Stimulated activated CD4-positive, alpha-beta T cell treated with anti-CD3 and anti-CD28 coated beads, TNF-alpha, amount 100 ng/mL, for 1 hour (primary cell): ENCODE measurements around the gene ADIPOR2.
"Not testable (repeated sequence)": the region's sequence is repeated elsewhere in the genome, so short reads cannot be mapped to it uniquely, and the experiment has no call there.

ENCODE experiments used
- DNase-seq, 3 donors: peaks; one replicate each; pipeline ENCODE4 v3.0.0-alpha.2; 2020; ENCODE audit warnings: low read depth in 3 of 3, low spot score in 1 of 3

ADIPOR2 gene

DNA sequence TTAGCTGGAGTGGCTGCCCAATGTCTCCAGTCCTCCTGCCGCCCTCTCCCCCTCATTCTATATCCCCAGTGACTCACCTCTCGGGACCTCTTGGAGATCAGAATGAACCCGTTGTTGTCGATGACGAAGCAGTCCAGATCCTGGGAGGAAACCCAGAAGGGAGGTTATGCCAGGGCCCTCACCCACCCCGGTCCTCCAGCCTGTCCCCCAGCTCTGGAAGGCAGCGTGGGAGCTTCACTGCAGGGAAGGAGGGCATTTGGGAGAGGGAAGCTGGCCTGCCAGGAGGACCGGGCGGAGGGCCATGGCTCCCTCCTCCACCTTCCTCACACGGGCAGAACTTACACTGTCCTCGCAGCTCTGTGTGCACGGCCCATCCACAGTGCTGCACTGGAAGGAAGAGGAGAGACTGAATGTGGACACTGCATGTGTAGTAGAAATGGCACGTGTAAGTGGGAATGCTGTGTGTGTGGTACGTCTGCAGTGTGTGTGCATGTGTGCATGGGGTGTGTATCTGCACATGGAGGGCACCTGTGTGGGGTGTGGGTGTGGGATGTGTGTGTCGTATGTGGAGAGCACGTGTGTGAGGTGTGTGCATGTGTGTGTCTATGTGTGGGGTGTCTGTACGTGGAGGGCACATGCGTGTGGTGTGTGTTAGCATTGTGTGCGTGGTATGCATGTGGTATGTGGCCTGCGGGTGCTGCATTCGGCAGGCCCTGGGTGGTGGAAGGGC is 119.5 kb downstream of the ADIPOR2 start:
- DNase-seq: no peak

DNA sequence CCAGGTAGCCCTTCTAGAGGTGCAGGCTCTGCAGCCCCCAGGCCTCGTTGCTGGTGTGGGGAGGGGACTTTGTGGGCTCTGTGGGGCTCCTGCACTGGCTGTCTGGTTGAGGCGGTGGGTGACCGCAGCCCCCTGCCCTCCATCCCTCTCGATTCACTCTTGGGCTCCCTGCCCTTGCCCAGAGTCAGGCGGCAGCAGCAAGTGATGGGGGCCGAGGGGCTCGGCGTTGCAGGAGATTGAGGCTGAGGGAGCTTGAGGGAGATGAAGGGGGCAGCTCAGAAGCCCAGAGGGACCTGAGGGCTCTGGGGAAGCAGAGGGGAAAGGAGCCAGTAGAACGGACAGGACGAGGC is 120.0 kb downstream of the ADIPOR2 start:
- DNase-seq: no peak

DNA sequence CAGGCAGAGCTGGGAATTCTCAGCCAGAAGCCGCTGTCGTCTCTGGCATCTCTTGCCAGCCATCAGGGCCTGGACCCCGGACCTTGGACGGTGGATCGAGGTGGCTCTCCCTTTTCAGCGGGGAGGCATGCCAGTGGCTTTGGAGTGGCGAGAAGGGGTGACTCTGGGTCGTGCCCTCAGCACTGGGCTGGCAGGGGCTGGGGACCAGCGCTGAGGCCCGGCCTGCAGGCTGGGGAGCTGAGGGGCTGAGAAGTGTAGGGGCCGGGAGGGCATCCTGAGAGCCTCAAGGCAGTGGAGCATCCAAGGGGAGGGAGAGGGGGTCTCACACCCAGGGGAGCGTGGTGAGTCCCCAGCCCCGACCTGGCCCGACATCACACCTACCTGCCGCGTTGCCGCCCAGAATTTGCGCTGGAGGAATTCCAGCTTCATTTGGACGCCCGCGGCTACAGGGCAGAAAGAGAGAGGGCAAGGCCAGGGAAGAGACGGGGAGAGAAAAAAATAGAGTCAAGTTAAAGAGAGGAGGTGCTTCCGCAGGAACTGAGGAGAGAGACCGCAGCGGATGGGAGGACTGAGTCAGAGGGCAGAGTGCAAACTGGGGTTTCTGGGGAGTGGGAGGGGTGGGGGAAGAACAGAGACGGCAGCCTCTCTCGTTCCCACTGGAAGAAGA is 120.5 kb downstream of the ADIPOR2 start:
- peak in 1 of 3 donors; percentile 15 for DNase-seq

DNA sequence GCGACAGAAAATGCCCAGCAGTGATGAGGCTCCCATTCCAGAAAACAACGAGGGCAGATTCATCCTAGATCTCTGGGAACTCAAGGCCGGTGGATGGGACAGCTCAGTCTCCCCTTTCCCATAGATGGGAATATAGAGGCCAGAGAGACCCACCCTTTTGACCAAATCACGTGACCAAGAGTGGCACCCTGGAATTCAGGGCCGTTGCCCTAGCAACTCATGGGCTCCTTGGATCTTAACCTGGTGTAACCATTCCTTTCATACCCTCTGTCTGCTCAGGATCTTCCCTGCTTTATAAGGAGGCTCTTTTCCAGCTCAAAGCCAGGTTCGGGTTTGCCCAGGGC is 121.0 kb downstream of the ADIPOR2 start:
- no peak for DNase-seq

DNA sequence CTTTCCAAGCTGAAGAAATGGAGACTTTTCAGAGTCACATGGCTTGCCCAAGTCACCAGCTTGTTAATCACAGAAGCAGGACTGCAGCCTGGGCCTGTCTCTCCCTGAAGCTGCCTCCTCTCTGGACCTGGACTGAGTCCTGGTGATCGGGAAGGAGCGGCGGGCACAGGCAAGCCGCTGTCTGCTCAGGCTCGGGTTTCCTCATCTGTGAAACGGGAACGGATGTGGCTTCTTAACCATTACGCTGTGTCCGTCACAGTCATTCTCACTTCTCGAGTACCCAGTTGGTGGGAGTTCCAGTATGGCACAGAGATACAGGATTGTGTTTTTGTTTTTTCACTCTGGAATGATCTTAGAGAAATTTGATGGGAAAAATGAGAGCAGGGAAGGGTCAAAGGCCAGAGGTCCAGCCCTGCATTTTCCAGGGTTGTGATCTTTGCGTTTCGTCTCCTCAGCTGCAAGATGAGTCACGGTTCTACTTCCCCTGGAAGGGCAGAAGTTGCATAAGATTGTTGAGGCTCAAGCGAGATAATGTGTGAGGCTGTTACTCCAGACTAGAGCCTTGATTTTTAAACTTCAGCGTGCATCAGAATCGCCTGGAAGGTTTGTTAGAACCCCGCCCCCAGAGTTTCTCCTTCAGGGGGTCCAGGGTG is 121.9 kb downstream of the ADIPOR2 start:
- DNase-seq: no peak

DNA sequence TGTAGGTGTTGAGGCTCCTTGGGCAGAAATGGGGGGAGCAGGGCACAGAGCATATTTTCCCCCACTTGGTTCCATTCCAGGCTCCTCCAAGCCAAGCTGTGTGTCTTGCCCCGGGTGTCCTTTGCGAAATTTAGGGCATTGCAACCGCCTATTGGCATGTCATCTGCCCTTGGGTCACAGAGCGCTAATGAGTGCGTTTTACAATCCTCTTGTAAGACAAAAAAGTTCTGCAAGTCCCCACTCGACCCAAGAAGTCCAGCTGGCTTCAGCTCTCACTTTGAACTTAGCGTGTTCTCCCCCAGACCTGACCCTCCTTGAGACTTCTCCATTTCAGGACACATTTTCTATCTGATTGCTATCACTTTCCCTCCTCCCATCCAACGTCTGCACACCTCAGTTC is 123.4 kb downstream of the ADIPOR2 start:
- DNase-seq: no peak

DNA sequence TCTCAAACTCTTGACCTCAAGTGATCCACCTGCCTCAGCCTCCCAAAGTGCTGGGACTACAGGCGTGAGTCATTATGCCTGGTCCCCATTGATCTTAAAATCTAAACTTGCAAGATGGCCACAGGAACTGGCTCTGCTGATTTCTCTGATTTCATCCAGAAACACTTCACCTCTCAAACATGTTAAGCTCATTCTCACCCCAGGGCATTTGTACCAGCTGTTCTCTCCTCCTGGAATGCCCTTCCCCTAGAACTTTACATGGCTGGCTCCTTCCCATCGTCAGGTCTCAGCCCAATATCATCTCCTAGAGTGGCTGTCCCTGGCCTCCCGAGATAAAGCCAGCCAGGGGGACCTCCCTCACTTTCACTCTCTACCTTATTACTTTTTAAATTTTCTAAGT is 124.2 kb downstream of the ADIPOR2 start:
- no peak for DNase-seq

DNA sequence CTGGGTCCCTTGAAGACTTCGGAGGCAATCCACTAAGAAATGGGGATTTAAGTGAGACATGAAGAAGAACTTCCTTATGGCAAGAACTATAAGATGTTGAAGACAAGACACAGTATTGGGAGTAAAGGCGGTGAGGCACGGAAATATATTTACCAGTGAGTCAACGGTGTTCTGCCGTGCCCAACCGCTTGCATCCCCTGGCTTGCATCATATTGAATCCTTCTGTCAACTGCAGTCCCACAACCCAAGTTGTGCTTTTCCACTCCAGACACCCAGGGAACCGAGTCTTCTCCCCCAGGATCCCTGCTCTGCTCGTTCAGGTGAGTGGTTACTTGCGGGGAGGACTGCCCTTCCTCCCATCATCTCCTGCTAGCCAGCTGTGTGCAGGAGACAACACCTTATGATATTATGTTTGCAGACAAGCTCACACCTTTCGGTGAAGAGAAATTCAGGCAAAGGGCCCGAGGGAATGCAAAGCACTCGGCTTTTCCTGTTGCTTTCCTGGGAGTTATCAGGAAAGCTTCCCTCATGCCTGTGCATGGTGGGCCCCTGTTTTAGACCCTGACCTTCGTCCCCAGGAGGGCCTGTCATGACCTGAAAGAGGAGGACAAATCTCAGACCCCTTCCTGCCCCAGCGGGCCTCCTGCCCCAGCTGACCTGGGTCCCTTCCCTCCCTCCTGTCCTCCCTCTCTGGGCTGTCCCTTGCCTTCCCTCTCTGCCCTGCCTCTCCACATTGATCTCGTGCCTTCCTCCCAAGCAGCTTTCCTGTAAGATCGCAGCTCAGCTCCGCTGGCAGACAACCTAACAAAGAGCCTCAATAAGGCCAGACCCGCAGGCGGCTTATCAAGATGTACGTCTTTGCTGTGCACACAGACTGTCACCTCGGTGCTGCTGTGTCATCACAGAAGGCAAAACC is 125.2 kb downstream of the ADIPOR2 start:
- DNase-seq: no peak

DNA sequence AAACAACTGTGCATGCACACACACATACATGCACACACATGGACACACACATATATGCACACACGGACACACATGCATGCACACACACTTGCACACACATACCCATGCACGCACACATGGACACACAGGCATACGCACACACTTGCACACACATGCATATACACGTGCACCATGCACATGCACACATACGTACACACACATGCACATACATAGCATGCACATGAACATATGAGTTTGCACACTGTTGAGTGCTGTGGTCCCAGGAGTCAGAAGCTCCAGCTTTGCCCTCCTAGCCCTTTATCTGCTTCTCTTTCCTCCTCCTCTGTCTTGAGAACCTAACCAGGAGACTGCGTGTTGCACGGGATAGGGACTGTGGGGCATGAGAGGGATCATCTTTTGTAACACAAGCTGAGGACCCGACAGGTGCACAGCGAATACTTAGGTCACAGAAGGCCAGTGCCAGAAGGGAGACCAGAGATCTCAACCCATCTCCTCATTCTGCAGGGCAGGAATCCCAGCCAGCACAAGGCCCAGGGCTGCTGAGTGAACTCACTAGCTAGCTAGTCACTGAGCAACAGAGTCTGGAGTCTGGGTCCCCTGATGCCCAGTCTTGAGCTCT is 126.0 kb downstream of the ADIPOR2 start:
- DNase-seq: no peak

DNA sequence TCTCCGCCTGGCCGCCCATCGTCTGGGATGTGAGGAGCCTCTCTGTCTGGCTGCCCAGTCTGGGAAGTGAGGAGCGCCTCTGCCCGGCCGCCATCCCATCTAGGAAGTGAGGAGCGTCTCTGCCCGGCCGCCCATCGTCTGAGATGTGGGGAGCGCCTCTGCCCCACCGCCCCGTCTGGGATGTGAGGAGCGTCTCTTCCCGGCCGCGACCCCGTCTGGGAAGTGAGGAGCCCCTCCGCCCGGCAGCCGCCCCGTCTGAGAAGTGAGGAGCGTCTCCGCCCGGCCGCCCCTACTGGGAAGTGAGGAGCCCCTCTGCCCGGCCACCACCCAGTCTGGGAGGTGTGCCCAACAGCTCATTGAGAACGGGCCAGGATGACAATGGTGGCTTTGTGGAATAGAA is 127.1 kb downstream of the ADIPOR2 start:
- DNase-seq: not testable (repeated sequence)

DNA sequence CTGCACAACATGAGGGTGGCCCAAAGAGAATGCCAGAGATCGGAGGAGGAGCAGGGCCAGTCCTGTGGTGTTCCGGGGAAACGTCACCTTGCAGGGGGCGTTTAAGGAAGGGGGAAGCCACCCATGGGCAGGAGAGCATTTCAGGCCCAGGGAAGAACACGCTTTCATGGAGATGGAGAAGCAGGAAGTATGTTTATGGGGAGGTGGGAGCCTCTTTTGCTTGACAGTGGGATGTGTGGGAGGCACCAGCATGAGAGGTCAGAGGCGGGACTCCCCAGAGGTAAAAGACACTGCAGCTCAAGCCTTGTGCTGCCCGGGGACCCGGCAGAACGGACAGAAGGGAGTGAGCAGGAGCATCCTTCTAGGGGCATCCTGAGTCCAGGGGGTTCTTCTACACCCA is 128.2 kb downstream of the ADIPOR2 start:
- no peak for DNase-seq

DNA sequence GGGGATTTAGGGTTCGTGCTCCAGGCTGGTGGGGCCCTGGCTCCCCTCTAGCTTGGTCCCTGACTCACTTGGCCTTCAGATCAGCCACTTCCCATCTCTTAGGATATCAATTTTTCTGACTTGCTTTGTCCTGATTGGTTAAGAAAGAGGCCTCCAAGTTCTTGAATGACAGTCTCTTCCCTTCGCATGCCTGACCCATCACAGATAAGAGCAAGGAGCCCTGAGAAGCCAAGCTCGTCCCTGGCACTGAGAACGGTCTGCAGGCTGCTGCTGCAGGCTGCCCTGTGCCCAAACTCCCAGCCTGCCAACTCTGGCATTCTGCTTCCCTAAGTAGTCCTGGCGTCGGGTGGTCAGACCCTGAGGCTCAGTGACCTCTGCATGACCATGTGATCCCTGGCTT is 128.7 kb downstream of the ADIPOR2 start:
- no peak for DNase-seq

DNA sequence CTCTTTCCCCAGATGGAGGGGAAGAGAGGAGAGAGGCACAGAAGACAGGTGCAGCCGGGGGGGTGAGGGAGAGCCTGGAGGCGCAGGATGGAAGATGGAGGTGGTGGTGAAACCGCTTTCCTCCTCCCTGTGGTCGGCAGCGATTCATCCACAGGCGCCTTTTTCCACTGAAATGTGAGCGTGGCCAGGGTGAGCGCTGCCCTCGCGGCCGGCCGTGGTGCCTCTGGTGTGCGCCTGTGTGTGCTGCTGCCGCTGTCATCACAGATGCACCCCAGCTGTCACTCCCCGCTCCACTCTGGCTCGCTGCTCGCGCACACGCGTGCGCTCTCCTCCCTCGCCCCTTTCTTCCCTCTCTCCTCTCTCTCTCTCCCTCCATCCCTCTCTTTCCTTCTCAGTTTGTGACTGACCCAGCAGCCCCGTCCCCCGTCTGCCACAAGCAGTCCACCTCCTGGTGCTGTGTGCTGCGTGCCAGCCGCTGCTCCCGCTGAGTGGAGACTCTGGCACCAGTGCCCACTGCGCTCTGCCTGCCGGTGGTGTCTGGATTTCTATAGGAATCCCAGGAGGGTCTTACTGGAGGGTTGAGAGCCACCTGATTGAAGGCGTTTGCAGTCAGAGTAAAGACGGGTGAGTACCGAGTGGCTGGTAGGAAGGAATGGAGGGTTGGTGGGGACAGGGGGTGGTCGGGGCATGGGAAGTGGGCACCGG is 129.5 kb downstream of the ADIPOR2 start, which contains the start of gene LRTM2:
Gene LRTM2 (plus strand): TSS at position 375 of the 705 bp plus-strand sequence. CDS start 7,584 bp downstream, outside the sequence.
- no peak for DNase-seq

DNA sequence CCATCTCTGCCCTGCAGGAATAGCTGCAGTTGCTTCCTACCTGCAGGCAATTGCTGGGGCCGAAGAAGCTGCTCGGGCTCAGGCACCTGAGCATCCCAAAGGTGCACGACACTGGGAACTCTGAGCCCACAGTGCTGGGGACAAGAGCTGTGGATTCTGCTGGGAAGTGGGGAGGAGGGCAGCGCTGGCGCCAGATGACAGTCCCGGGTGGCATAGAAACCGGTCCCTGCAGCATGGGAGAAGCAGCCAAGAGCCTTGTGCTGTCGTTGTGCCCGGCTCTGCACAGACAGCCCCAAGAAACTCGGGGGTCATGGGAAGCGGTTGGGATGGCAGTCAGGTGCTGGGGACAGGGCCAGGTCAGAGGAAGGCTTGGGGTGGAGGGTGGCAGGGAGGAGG is 130.0 kb downstream of the ADIPOR2 start:
- DNase-seq: no peak

DNA sequence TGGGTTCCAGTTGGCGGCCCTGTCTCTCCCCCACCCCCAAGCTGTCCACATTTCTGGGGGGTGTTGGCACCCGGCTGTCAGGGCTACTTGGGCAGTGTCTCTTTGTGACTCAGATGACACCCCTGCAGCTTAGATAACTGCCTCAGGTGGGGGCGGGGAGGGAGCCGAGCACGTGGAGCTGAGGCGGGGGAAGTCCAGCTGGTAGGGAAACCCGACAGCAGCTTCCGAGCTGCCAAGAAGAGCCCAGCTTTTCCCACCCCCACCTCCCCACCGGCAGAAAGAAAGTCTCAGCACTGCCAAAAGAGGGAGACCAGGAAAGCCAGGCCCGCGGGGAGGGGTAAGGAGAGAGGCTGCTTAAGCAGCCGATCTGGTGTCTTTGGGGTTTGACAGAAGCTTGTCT is 130.9 kb downstream of the ADIPOR2 start:
- no peak for DNase-seq

DNA sequence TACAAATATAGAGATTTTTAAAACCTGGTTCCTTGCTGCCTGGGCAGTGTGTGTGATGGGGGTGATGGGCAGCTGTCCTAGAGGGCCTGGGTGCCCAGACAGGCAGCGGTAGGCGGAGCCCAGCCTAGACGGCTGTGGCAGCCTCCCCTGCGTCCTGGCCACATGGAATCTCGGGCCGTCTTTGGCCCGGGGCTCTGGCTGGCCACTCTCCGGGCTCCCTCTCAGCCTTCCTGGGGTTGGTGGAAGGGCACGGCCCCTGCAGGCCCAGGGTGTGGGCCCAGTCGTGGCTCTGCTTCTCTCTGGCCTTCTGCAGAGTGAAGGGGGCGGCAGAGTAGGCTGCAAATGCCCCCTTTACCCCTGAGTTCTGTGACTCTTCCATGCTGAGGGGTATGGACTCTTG is 131.8 kb downstream of the ADIPOR2 start:
- no peak for DNase-seq

DNA sequence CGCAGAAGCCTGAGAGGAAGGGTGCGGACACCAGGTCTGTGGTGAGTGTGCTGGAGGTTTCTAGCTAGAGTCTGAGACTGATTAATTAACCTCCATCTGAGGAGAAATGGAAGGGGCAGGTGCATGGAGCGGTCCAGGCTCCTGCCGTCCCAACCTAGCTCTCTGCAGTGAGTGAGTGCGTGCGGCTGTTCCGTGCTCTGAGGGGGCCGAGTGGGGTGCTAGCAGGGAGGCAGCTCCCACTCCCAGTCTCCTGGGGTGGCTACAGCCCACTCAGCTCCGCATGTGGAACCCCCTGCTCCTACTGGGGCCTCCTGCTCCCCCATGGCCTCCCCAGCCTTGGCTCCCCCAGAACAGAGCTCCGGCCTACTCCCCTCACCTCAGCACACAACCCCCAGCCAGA is 132.4 kb downstream of the ADIPOR2 start:
- no peak for DNase-seq

DNA sequence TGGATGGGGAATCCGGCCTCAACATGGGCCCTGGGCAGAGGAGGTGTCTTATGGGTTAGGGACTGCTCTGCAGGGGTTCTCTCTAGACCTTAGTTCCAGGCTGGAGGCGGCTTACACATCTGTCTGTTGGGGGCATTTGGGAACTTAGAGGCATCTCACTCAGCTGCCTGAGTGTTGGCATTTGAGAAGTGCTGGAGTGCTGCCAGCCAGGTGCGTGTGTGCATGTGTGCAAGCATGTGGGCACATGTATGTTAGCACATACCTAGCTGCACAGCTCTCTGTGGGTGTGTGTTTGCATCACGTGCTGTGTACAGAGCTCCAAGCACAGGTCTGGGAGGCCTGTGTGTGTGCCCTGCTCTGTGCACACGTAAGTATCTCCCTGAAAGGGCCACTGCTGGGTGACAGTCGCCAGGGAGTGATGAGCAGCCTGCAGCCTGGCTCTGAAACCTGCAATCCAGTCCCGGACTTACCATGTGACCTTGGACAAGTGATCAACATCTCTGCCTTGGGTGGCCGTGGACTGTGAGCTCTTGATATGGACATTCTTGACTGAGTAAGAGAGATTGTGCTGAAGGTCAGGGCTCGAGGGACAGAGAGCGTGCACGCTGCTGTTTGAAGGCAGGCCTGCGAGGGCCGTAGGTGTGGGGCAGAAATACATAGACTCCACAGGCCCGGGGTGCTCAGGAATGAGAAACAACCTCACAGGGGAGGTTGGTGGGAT is 134.7 kb downstream of the ADIPOR2 start:
- DNase-seq: no peak

DNA sequence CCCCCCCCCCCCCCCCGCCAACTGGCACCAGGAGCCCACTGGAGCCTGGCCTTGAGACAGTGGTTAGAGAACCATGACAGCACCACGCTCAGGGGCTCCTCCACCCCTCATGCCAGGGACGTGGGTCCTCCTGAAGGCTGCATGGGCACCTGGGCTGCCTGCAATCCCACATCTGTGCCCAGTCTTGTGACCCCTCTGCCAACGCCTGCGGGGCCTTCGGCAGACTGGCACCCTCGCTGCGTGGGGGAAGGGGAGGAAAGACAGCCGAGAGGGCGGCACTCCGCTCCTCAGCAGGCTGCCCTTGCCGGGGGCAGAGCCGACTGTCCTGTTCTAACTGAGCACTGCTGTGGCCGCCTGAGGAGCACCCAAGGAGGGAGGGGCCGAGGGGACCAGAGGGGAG is 135.5 kb downstream of the ADIPOR2 start:
- no peak for DNase-seq
